ENCODE measurements around the gene CHRNA4. TPM values are rescaled to one million over a fixed set of nuclear protein-coding genes. Genes with fewer than 3 reads are reported as not detected.
"Not testable (repeated sequence)": the region's sequence is repeated elsewhere in the genome, so short reads cannot be mapped to it uniquely, and the experiment has no call there.

The CHRNA4 gene
- total RNA-seq, 2 experiments from 2014 or later: not detected

- no peak overlapping the region for H3K4me3 Mint-ChIP-seq
- H3K4me1 Mint-ChIP-seq: no peaks in the 10 kb centered on the region
- no peak for ATAC-seq (ENCODE audit: low read depth)
- POLR2A ChIA-PET: no interaction called here
- H3K9me3 Mint-ChIP-seq: peaks cover 5% of the 10 kb centered on the region
- H3K27me3 Mint-ChIP-seq: no peaks in the 10 kb centered on the region
- no peaks in the 10 kb centered on the region for H3K36me3 Mint-ChIP-seq
- DNase-seq: no peak
- H3K27ac Mint-ChIP-seq: no peak overlapping the region
These were observed 11.6 kb downstream of the CHRNA4 start for GRCh38 chr20:63349516-63349895.

GRCh38 chr20:63348828-63349515, 12.2 kb downstream of the CHRNA4 start:
- H3K27ac Mint-ChIP-seq: no peak overlapping the region
- no peaks in the 10 kb centered on the region for H3K4me1 Mint-ChIP-seq
- no peaks in the 10 kb centered on the region for H3K27me3 Mint-ChIP-seq
- POLR2A ChIA-PET: no interaction called here
- H3K9me3 Mint-ChIP-seq: peaks cover 5% of the 10 kb centered on the region
- no peak overlapping the region for H3K4me3 Mint-ChIP-seq
- DNase-seq: no peak
- no peaks in the 10 kb centered on the region for H3K36me3 Mint-ChIP-seq
- ATAC-seq (ENCODE audit: low read depth): no peak

- ATAC-seq (ENCODE audit: low read depth): no peak
- Mint-ChIP-seq H3K27ac (no peak overlapping the region), H3K4me1 (no peaks in the 10 kb centered on the region), H3K36me3 (no peaks in the 10 kb centered on the region), H3K27me3 (no peaks in the 10 kb centered on the region), H3K4me3 (no peak overlapping the region), H3K9me3 (peaks cover 5% of the 10 kb centered on the region)
- POLR2A ChIA-PET: no interaction called here
- no peak for DNase-seq
These were observed 13.0 kb downstream of the CHRNA4 start for GRCh38 chr20:63347950-63348827.

GRCh38 chr20:63347081-63347741, 13.9 kb downstream of the CHRNA4 start:
- H3K9me3 Mint-ChIP-seq: peaks cover 5% of the 10 kb centered on the region
- no peak for DNase-seq
- POLR2A ChIA-PET: no interaction called here

GRCh38 chr20:63346131-63347080, 14.7 kb downstream of the CHRNA4 start:
- Mint-ChIP-seq H3K9me3 (peaks cover 5% of the 10 kb centered on the region), H3K4me1 (no peaks in the 10 kb centered on the region), H3K27ac (no peak overlapping the region), H3K4me3 (no peak overlapping the region), H3K36me3 (no peaks in the 10 kb centered on the region), H3K27me3 (no peaks in the 10 kb centered on the region)
- DNase-seq (no peak), ATAC-seq (ENCODE audit: low read depth) (no peak)
- POLR2A ChIA-PET: no interaction called here

More at GRCh38 chr20:63347081-63347741, 13.9 kb downstream of the CHRNA4 start:
- Mint-ChIP-seq H3K27me3 (no peaks in the 10 kb centered on the region), H3K4me1 (no peaks in the 10 kb centered on the region), H3K4me3 (no peak overlapping the region), H3K27ac (no peak overlapping the region), H3K36me3 (no peaks in the 10 kb centered on the region)
- ATAC-seq (ENCODE audit: low read depth): no peak

- Mint-ChIP-seq H3K27ac (no peak overlapping the region), H3K36me3 (no peaks in the 10 kb centered on the region), H3K4me1 (no peaks in the 10 kb centered on the region), H3K9me3 (peaks cover 5% of the 10 kb centered on the region), H3K4me3 (no peak overlapping the region), H3K27me3 (no peaks in the 10 kb centered on the region)
- POLR2A ChIA-PET: no interaction called here
- ATAC-seq (ENCODE audit: low read depth) (no peak), DNase-seq (no peak)
These were observed 15.6 kb downstream of the CHRNA4 start for GRCh38 chr20:63345328-63346100.

- DNase-seq: no peak
- no peak overlapping the region for H3K27ac Mint-ChIP-seq
- POLR2A ChIA-PET: no interaction called here
- no peaks in the 10 kb centered on the region for H3K36me3 Mint-ChIP-seq
- H3K27me3 Mint-ChIP-seq: no peaks in the 10 kb centered on the region
- H3K4me3 Mint-ChIP-seq: no peak overlapping the region
- H3K9me3 Mint-ChIP-seq: peaks cover 2% of the 10 kb centered on the region
- H3K4me1 Mint-ChIP-seq: no peaks in the 10 kb centered on the region
- no peak for ATAC-seq (ENCODE audit: low read depth)
These were observed 16.4 kb downstream of the CHRNA4 start for GRCh38 chr20:63344616-63345327.

- POLR2A ChIA-PET: no interaction called here
- H3K4me3 Mint-ChIP-seq: no peak overlapping the region
- no peaks in the 10 kb centered on the region for H3K36me3 Mint-ChIP-seq
- DNase-seq (no peak), ATAC-seq (ENCODE audit: low read depth) (no peak)
- no peak overlapping the region for H3K27ac Mint-ChIP-seq
- no peaks in the 10 kb centered on the region for H3K27me3 Mint-ChIP-seq
- no peaks in the 10 kb centered on the region for H3K4me1 Mint-ChIP-seq
- H3K9me3 Mint-ChIP-seq: peaks cover 8% of the 10 kb centered on the region
These were observed 17.4 kb downstream of the CHRNA4 start for GRCh38 chr20:63343460-63344445.

GRCh38 chr20:63342561-63343459, 18.3 kb downstream of the CHRNA4 start:
- no peak overlapping the region for H3K4me3 Mint-ChIP-seq
- H3K9me3 Mint-ChIP-seq: peaks cover 8% of the 10 kb centered on the region
- DNase-seq (no peak), ATAC-seq (ENCODE audit: low read depth) (no peak)
- POLR2A ChIA-PET: no interaction called here
- H3K4me1 Mint-ChIP-seq: no peaks in the 10 kb centered on the region
- H3K27me3 Mint-ChIP-seq: no peaks in the 10 kb centered on the region
- no peaks in the 10 kb centered on the region for H3K36me3 Mint-ChIP-seq
- H3K27ac Mint-ChIP-seq: no peak overlapping the region

- H3K27me3 Mint-ChIP-seq: peaks cover 12% of the 10 kb centered on the region
- H3K4me1 Mint-ChIP-seq; ATAC-seq (ENCODE audit: low read depth); POLR2A ChIA-PET; H3K9me3 Mint-ChIP-seq; DNase-seq; H3K27ac Mint-ChIP-seq; H3K36me3 Mint-ChIP-seq; H3K4me3 Mint-ChIP-seq: not testable (repeated sequence)
These were observed 20.9 kb downstream of the CHRNA4 start for GRCh38 chr20:63340158-63340688.
